IMR-90 (cell line): ENCODE measurements around the gene ANKRD33B. TPM values are rescaled to one million over a fixed set of nuclear protein-coding genes. Genes with fewer than 3 reads are reported as not detected.

Source experiments
- ATAC-seq: fragments of 200-7000 bp; cut with Tn5 transposase; 2 replicates; pipeline ENCODE4 v1.9.1; 2020; ENCODE audit warnings: low read depth, mild to moderate bottlenecking, moderate library complexity
- BruUV-seq: library from RNA; stranded (reverse); fragments of 400-500 nt; replicated peaks from 2 replicates; lab custom pipeline; 2021; lab: Mats Ljungman, UMichigan
- CTCF ChIA-PET: fragments of 300-600 bp; formaldehyde crosslinking; extraction: SDS; loops from one replicate; lab custom pipeline; 2021; ENCODE audit warnings: antibody characterized with exemption; lab: Yijun Ruan, JAX
- POLR2A ChIA-PET: fragments of 300-600 bp; sonication (Branson Sonifier 250); formaldehyde crosslinking; loops from one replicate; lab custom pipeline; 2022; ENCODE audit warnings: antibody characterized with exemption; ENCODE audit not compliant: unreplicated experiment; lab: Charles Lee
- DNase-seq: peaks from one replicate; pipeline ENCODE4 v3.0.0; 2013
- H2AFZ ChIP-seq: replicated peaks from 2 replicates; pipeline ENCODE3; 2013; ENCODE audit warnings: low read length, mild to moderate bottlenecking; ENCODE audit not compliant: poor library complexity
- H2AK5ac ChIP-seq: 2 replicates; pipeline ENCODE4 v1.6.1; 2013; ENCODE audit warnings: low read depth, low read length, inconsistent platforms
- H2AK9ac ChIP-seq: replicated peaks from 2 replicates; pipeline ENCODE3; 2013; ENCODE audit warnings: mild to moderate bottlenecking, low read depth, low read length, moderate library complexity; ENCODE audit not compliant: poor library complexity
- H2BK120ac ChIP-seq: 2 replicates; pipeline ENCODE4 v1.6.1; 2013; ENCODE audit warnings: low read depth, low read length, inconsistent platforms
- H2BK15ac ChIP-seq: 3 replicates; pipeline ENCODE4 v1.6.1; 2013; ENCODE audit warnings: low read depth, low read length, inconsistent platforms
- H2BK20ac ChIP-seq: 2 replicates; pipeline ENCODE4 v1.6.1; 2013; ENCODE audit warnings: low read depth, mild to moderate bottlenecking, inconsistent platforms, low read length, moderate library complexity
- H2BK5ac ChIP-seq: 2 replicates; pipeline ENCODE4 v1.6.1; 2013; ENCODE audit warnings: mild to moderate bottlenecking, low read depth, low read length, inconsistent platforms; ENCODE audit not compliant: poor library complexity, severe bottlenecking
- H3K14ac ChIP-seq: replicated peaks from 2 replicates; pipeline ENCODE4 v1.6.1; 2013; ENCODE audit warnings: low read depth, low read length, inconsistent platforms
- H3K18ac ChIP-seq: 2 replicates; pipeline ENCODE4 v1.6.1; 2013; ENCODE audit warnings: low read depth, low read length, control low read depth
- H3K23ac ChIP-seq: 2 replicates; pipeline ENCODE4 v1.6.1; 2013; ENCODE audit warnings: low read depth, low read length, inconsistent platforms
- H3K27ac ChIP-seq: 2 replicates; pipeline ENCODE4 v1.5.1; 2013; ENCODE audit warnings: mild to moderate bottlenecking, control low read depth, low read length; ENCODE audit not compliant: insufficient read depth
- H3K27me3 ChIP-seq: 2 replicates; pipeline ENCODE4 v1.6.1; 2013; ENCODE audit warnings: low read length; ENCODE audit not compliant: control insufficient read depth, insufficient read depth
- H3K36me3 ChIP-seq: 2 replicates; pipeline ENCODE4 v1.6.1; 2013; ENCODE audit warnings: low read length, mixed read lengths; ENCODE audit not compliant: control insufficient read depth, insufficient read depth
- H3K4ac ChIP-seq: 2 replicates; pipeline ENCODE4 v1.6.1; 2013; ENCODE audit warnings: low read depth, low read length, inconsistent platforms
- H3K4me1 ChIP-seq: 2 replicates; pipeline ENCODE4 v1.6.1; 2013; ENCODE audit warnings: low read length, mixed read lengths; ENCODE audit not compliant: control insufficient read depth, insufficient read depth
- H3K4me2 ChIP-seq: 2 replicates; pipeline ENCODE4 v1.6.1; 2013; ENCODE audit warnings: low read depth, mild to moderate bottlenecking, control low read depth, low read length, moderate library complexity
- H3K4me3 ChIP-seq: 2 replicates; pipeline ENCODE4 v1.5.1; 2013; ENCODE audit warnings: low read depth, mild to moderate bottlenecking, control low read depth, low read length, moderate library complexity; ENCODE audit not compliant: insufficient read depth
- H3K56ac ChIP-seq: 2 replicates; pipeline ENCODE4 v1.6.1; 2013; ENCODE audit warnings: low read length, inconsistent platforms; ENCODE audit not compliant: insufficient read depth; ENCODE audit errors: extremely low read depth
- H3K79me1 ChIP-seq, 2 experiments: 2 replicates each; pipeline ENCODE4 v1.6.1; 2013; ENCODE audit warnings: low read length in 2 of 2, inconsistent platforms in 1 of 2, low read depth in 1 of 2
- H3K9ac ChIP-seq: 2 replicates; pipeline ENCODE4 v1.6.1; 2013; ENCODE audit warnings: low read depth, low read length, control low read depth
- H3K9me1 ChIP-seq: 2 replicates; pipeline ENCODE4 v1.6.1; 2013; ENCODE audit warnings: low read length, inconsistent platforms; ENCODE audit not compliant: insufficient read depth
- H3K9me3 ChIP-seq: 2 replicates; pipeline ENCODE4 v1.6.1; 2013; ENCODE audit warnings: low read length; ENCODE audit not compliant: control insufficient read depth, insufficient read depth
- H4K20me1 ChIP-seq: 2 replicates; pipeline ENCODE4 v1.6.1; 2013; ENCODE audit warnings: low read length, inconsistent platforms; ENCODE audit not compliant: insufficient read depth
- H4K5ac ChIP-seq: 2 replicates; pipeline ENCODE4 v1.6.1; 2013; ENCODE audit warnings: mild to moderate bottlenecking, low read depth, low read length, control low read depth
- H4K8ac ChIP-seq, 2 experiments: 2 replicates each; pipeline ENCODE4 v1.6.1; 2013; ENCODE audit warnings: low read depth in 2 of 2, low read length in 2 of 2, control low read depth in 1 of 2, inconsistent platforms in 1 of 2
- H4K91ac ChIP-seq: 2 replicates; pipeline ENCODE4 v1.6.1; 2013; ENCODE audit warnings: low read depth, low read length, inconsistent platforms; ENCODE audit not compliant: insufficient read depth
- CEBPB ChIP-seq: IDR thresholded peaks from 2 replicates; pipeline ENCODE4 v1.6.1; 2012; ENCODE audit warnings: low read depth, low read length, improper control_type of control experiment
- RFX5 ChIP-seq: IDR thresholded peaks from 2 replicates; pipeline ENCODE4 v1.8.0; 2012; ENCODE audit warnings: low read depth, mild to moderate bottlenecking, low read length, moderate library complexity
- WGBS, 2 experiments: methylation state at CpG; one replicate each; pipeline versions ENCODE4 v1.1.5 to v1.1.7; 2013; ENCODE audit warnings: missing lambda C conversion rate in 2 of 2; ENCODE audit not compliant: insufficient read length in 1 of 2; ENCODE audit errors: extremely low coverage in 2 of 2; 5-methylcytosine and 5-hydroxymethylcytosine counted together
- dilution Hi-C: fragments of 300-500 bp; cut with HindIII; formaldehyde crosslinking; loops from one replicate; pipeline ENCODE4 v1.14.3; 2018; ENCODE audit warnings: low sequenced_read_pairs; ENCODE audit not compliant: unreplicated experiment
- in situ Hi-C: fragments of 300-500 bp; cut with MboI; formaldehyde crosslinking; loops from 3 replicates; pipeline ENCODE4 v1.14.3; 2019; ENCODE audit warnings: low sequenced_read_pairs, inconsistent platforms, mixed read lengths
- intact Hi-C: fragments of 100-400 bp; cut with micrococcal nuclease; formaldehyde crosslinking; loops from 2 replicates; pipeline ENCODE4 v1.10.0; 2022
- polyA plus RNA-seq, 3 experiments: library from polyadenylated mRNA; depleted of rRNA; stranded (reverse); fragments of >200 nt; gene quantifications; 2 replicates each; pipeline ENCODE4 v1.2.3, GENCODE V29; 2012; ENCODE audit warnings: low replicate concordance in 1 of 3
- total RNA-seq: library from RNA; depleted of rRNA; stranded (reverse); fragments of >200 nt; gene quantifications from 2 replicates; pipeline ENCODE4 v1.2.3, GENCODE V29; 2012

ANKRD33B gene
- total and polyA plus RNA-seq, 2 of the 4 experiments (the other 2 are of a cell fraction), result 2.5 to 3.3 TPM

- TF ChIP-seq RFX5 (no peak), CEBPB (0 out of 2 replicates have a peak, but pooled peaks have one; percentile 24)
- Histone ChIP-seq H3K9me1 (peaks cover 4% of the 10 kb centered on the region; the same call in 1 of the 2 replicates), H2BK120ac (no peak overlapping the region), H3K4me3 (no peak overlapping the region), H3K4me2 (no peak overlapping the region), H4K20me1 (no peaks in the 10 kb centered on the region), H3K36me3 (no peaks in the 10 kb centered on the region), H2AK9ac (no peak overlapping the region), H4K91ac (no peak overlapping the region), H3K14ac (no peak overlapping the region), H3K4ac (peak overlapping the region; percentile 22; the same call in 1 of the 2 replicates), H3K27ac (no peak overlapping the region), H3K9ac (no peak overlapping the region), H4K5ac (no peak overlapping the region), H3K56ac (no peak overlapping the region), H2AFZ (no peak overlapping the region), H3K79me1 (no peaks in the 10 kb centered on the region), H2BK20ac (peak overlapping the region; percentile 18; the same call in 1 of the 2 replicates), H3K27me3 (no peaks in the 10 kb centered on the region; the same call in 1 of the 2 replicates), H4K8ac (no peak overlapping the region), H2AK5ac (peak overlapping the region; percentile 43; the same call in 1 of the 2 replicates), H2BK15ac (no peak overlapping the region), H3K4me1 (peaks cover 13% of the 10 kb centered on the region), H3K9me3 (no peaks in the 10 kb centered on the region), H3K18ac (no peak overlapping the region), H2BK5ac (no peak overlapping the region), H3K23ac (no peak overlapping the region)
- dilution Hi-C loops, result no loop called here
- POLR2A ChIA-PET, result no interaction called here
- CTCF ChIA-PET, result interaction anchor here (0.6 kb wide), 1 partner anchor 62 kb away, joined by 7 read pairs; no protein-coding TSS in a partner anchor
- ATAC-seq, result no peak
- in situ Hi-C loops, result no loop called here
- intact Hi-C loops, result no loop called here
- no TSS peak for BruUV-seq
- 90% methylated on average over 2 of the region's 13 CpGs; no CpG with 5 or more reads in 1 of the 2 experiments for WGBS, 2 experiments
- DNase-seq, result no peak
These were observed 22.8 kb upstream of the ANKRD33B start for GRCh38 chr5:10540951-10541646.
